Neutrophil (primary cell): ENCODE data around the gene KLHL29.

Experiments
- H3K27ac ChIP-seq: fragments of 200-600 bp; sonication (generic); 2 replicates; pipeline ENCODE4 v1.5.1; 2016; ENCODE audit warnings: mild to moderate bottlenecking, moderate library complexity
- H3K27me3 ChIP-seq: fragments of 200-600 bp; sonication (generic); 2 replicates; pipeline ENCODE4 v1.6.0; 2016; ENCODE audit warnings: mild to moderate bottlenecking
- H3K36me3 ChIP-seq: fragments of 200-600 bp; sonication (generic); 2 replicates; pipeline ENCODE4 v1.5.1; 2017
- H3K4me1 ChIP-seq, 2 experiments: fragments of 200-600 bp in 1 of 2; sonication (generic) in 1 of 2; 1 replicate in 1 of 2; 2 replicates in 1 of 2; pipeline versions ENCODE4 v1.5.1 to v1.6.1; 2013 to 2016; ENCODE audit warnings: low read depth in 1 of 2, low read length in 1 of 2, mild to moderate bottlenecking in 1 of 2, moderate library complexity in 1 of 2; ENCODE audit not compliant: control insufficient read depth in 1 of 2, insufficient read depth in 1 of 2
- H3K4me3 ChIP-seq, 2 experiments: fragments of 200-600 bp in 1 of 2; sonication (generic) in 1 of 2; 1 replicate in 1 of 2; 2 replicates in 1 of 2; pipeline ENCODE4 v1.5.1; 2013 to 2016; ENCODE audit warnings: low read depth in 1 of 2, low read length in 1 of 2, mild to moderate bottlenecking in 1 of 2, moderate library complexity in 1 of 2
- H3K9me3 ChIP-seq: fragments of 200-600 bp; sonication (generic); 2 replicates; pipeline ENCODE4 v1.5.1; 2016
- CTCF ChIP-seq: fragments of 200-600 bp; sonication (generic); IDR thresholded peaks from 2 replicates; pipeline ENCODE4 v1.5.1; 2016; ENCODE audit warnings: antibody characterized with exemption

The KLHL29 gene

DNA sequence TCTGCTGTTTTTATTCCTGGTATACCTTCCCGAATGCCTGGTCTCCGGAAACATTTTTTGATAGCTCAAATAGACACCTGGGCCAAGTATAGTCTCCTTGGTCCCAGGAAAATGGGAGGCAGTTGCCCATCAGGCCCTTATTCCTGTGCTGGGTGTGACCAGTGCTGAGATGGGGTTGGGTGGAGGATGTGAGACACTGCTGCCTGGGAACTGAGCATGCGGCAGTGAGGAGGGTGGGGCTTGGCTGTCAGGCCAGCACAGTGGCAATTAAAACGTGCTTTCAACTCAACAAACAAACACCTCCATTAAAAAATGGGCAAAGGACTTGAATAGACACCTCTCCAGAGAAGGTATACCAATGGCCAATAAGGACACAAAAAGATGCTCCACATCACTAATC lies 12.5 kb downstream of the KLHL29 start:
- no peak for TF ChIP-seq CTCF
- Histone ChIP-seq H3K4me3 (no peak overlapping the region), H3K4me1 (no peaks in the 10 kb centered on the region), H3K27ac (no peak overlapping the region), H3K27me3 (peaks cover 71% of the 10 kb centered on the region), H3K36me3 (no peaks in the 10 kb centered on the region), H3K9me3 (no peaks in the 10 kb centered on the region)

- Histone ChIP-seq H3K27ac (no peak overlapping the region), H3K27me3 (peaks cover 59% of the 10 kb centered on the region), H3K36me3 (no peaks in the 10 kb centered on the region), H3K4me1 (peaks cover 0 to 8% of the 10 kb centered on the region in 2 experiments), H3K9me3 (no peaks in the 10 kb centered on the region), H3K4me3 (no peak overlapping the region)
- no peak for TF ChIP-seq CTCF
These were observed 14.8 kb downstream of the KLHL29 start for GRCh38 chr2:23399674-23400261.

DNA sequence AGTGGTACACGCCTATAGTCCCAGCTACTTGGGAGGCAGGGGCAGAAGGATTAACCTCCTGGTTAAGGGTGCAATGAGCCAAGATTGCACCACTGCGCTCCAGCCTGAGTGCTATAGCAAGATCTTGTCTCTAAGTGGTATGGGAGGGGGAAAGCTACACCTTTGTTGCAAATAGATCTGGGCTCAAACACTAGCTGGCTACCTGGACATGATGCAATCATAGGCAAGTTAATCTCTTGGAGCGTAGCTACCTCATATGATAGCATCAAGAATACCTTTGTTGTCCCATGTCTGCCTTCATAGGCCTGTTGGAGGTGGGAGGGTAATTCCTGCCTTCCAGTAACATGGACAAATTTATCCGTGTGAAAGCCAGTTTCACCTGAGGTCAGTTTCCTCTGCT lies 15.7 kb downstream of the KLHL29 start:
- no peak overlapping the region for H3K4me3 ChIP-seq
- TF ChIP-seq CTCF, result no peak
- H3K27ac ChIP-seq, result no peak overlapping the region
- no peaks in the 10 kb centered on the region for H3K36me3 ChIP-seq
- H3K27me3 ChIP-seq, result peaks cover 53% of the 10 kb centered on the region
- no peaks in the 10 kb centered on the region for H3K9me3 ChIP-seq
- peaks cover 0 to 8% of the 10 kb centered on the region in 2 experiments for H3K4me1 ChIP-seq

DNA sequence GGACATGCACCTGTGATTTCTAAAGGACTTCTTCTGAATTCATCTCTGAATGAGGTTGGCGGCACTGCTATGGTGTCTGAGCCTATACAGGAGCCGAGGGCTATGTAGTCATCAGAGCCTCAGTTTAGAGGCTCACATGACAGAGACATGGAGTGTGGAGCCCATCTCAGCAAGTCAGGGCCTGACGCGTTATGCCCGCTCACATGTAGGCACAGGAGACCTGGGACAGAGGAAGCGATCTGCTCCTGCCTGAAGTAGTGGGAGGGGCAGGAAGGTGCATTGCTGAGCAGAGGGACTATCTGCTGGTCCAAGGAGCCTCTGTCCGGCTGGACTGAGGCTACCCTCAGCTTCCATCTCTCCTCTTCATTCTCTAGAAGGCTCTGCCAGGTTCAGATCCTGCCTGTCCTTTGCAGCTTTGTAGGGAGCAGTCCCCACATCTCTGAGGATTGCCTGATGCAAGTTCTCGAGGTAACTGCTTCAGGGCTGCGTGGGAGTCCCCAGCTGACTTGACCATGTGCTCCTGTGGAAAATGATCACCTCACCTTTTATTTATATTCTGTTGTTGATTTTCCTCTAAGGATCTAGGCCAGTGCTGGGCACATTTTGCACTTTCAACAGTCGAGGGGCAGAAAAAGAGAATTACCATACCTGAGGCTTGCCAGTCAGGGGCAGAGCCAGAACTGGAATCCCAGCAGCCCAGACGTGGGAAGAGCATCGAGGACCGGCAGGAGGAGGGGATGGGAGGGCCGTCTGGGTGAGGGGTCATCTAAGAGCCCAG lies 16.6 kb downstream of the KLHL29 start:
- peaks cover 0 to 8% of the 10 kb centered on the region in 2 experiments for H3K4me1 ChIP-seq

DNA sequence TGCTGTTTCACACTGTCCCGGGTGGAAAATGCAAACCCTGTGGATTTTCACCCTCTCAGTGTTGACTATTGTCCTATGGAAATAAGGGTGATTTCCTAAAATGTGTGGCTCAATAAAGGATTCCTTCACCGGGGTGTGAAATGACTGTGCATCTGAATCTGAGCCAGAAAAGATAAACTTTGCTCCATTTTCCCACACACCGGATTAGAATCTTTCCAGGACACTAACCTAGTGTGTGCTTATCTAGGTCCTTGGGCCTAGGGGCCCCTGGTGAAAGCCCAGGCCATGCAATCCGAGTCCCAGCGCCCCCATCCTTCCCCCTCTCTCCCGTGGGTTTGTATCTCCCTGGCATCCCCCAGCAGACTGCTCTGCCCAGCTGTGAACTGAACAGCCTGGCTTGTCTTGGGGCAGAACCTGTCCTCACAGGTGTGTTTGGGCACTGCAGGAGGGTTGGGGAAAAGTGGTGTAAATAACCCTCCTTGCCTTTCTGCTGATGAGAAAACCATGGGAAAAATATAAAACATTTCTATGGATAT lies 17.3 kb downstream of the KLHL29 start:
- Histone ChIP-seq H3K4me1 (peaks cover 0 to 8% of the 10 kb centered on the region in 2 experiments), H3K27ac (no peak overlapping the region), H3K27me3 (peaks cover 42% of the 10 kb centered on the region), H3K36me3 (no peaks in the 10 kb centered on the region), H3K9me3 (no peaks in the 10 kb centered on the region), H3K4me3 (no peak overlapping the region)
- TF ChIP-seq CTCF, result no peak

More for the DNA sequence above, 16.6 kb downstream of the KLHL29 start:
- no peaks in the 10 kb centered on the region for H3K9me3 ChIP-seq
- H3K36me3 ChIP-seq, result no peaks in the 10 kb centered on the region
- no peak overlapping the region for H3K27ac ChIP-seq
- H3K4me3 ChIP-seq, result no peak overlapping the region
- TF ChIP-seq CTCF, result no peak
- peaks cover 46% of the 10 kb centered on the region for H3K27me3 ChIP-seq
